Measurements from ENCODE around the gene RALGDS. TPM values are rescaled to one million over a fixed set of nuclear protein-coding genes. Genes with fewer than 3 reads are reported as not detected.

The RALGDS gene
- total and polyA plus RNA-seq, 2 donors (not counting 1 experiment from before 2014, with no cell fraction given): 62.4 to 88.0 TPM

- Mint-ChIP-seq H3K4me3 (peak overlapping the region; percentile 75), H3K9me3 (ENCODE audit: insufficient read depth) (no peaks in the 10 kb centered on the region), H3K27me3 (no peaks in the 10 kb centered on the region), H3K4me1 (peaks cover 27% of the 10 kb centered on the region), H3K27ac (peak overlapping the region; percentile 47)
- Histone ChIP-seq H3K79me2 (ENCODE audit: control insufficient read depth, insufficient read depth, low read length) (peaks cover 7% of the 10 kb centered on the region), H4K20me1 (ENCODE audit: control insufficient read depth, insufficient read depth, low read length, poor library complexity, severe bottlenecking) (peaks cover 7% of the 10 kb centered on the region), H3K4me3 (ENCODE audit: control extremely low read depth in 1 of 5, extremely low read depth in 1 of 5, insufficient read depth in 1 of 5, low read depth in 2 of 5, low read length in 4 of 5) (peak overlapping the region; percentile 11 to 86 (median 81)), H3K9ac (ENCODE audit: low read length) (peak overlapping the region; percentile 89), H3K4me1 (ENCODE audit: control insufficient read depth in 2 of 2, insufficient read depth in 2 of 2, low read length in 2 of 2) (peaks cover 19 to 31% of the 10 kb centered on the region in 2 donors), H3K27ac (ENCODE audit: low read length in 2 of 2) (peak overlapping the region in 1 of 2 donors; percentile 78), H3K9me3 (ENCODE audit: control extremely low read depth in 1 of 3, control insufficient read depth in 2 of 3, insufficient read depth in 1 of 3, low read length in 2 of 3) (no peaks in the 10 kb centered on the region), H3K27me3 (replicated peaks in 1 of 4; ENCODE audit: control extremely low read depth in 1 of 4, control insufficient read depth in 3 of 4, insufficient read depth in 4 of 4, low read length in 3 of 4) (peaks cover 0 to 8% (median 2%) of the 10 kb centered on the region in 4 experiments), H3K36me3 (replicated peaks in 1 of 2; ENCODE audit: control extremely low read depth in 1 of 2, control insufficient read depth in 1 of 2, extremely low read depth in 1 of 2, insufficient read depth in 2 of 2, low read length in 1 of 2) (peaks cover 0 to 6% of the 10 kb centered on the region in 2 experiments), H3K4me2 (replicated peaks; ENCODE audit: low read depth, low read length, poor library complexity, severe bottlenecking) (peak overlapping the region; percentile 99), H2AFZ (ENCODE audit: insufficient read depth, low read depth, low read length, poor library complexity, severe bottlenecking) (peak overlapping the region; percentile 90)
- DNase-seq: no peak
- POLR2A ChIA-PET: no interaction called here
- WGBS (ENCODE audit: insufficient coverage): 65% methylated on average over 52 of the region's 54 CpGs
- ATAC-seq (ENCODE audit: low read depth): no peak
- TF ChIP-seq, protein P1, sequence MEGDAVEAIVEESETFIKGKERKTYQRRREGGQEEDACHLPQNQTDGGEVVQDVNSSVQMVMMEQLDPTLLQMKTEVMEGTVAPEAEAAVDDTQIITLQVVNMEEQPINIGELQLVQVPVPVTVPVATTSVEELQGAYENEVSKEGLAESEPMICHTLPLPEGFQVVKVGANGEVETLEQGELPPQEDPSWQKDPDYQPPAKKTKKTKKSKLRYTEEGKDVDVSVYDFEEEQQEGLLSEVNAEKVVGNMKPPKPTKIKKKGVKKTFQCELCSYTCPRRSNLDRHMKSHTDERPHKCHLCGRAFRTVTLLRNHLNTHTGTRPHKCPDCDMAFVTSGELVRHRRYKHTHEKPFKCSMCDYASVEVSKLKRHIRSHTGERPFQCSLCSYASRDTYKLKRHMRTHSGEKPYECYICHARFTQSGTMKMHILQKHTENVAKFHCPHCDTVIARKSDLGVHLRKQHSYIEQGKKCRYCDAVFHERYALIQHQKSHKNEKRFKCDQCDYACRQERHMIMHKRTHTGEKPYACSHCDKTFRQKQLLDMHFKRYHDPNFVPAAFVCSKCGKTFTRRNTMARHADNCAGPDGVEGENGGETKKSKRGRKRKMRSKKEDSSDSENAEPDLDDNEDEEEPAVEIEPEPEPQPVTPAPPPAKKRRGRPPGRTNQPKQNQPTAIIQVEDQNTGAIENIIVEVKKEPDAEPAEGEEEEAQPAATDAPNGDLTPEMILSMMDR (IDR thresholded peaks at IDR 0.05): no peak
- no peak for TF ChIP-seq EZH2 (IDR thresholded peaks at IDR 0.05; ENCODE audit: borderline replicate concordance, insufficient read depth, low read depth, low read length, poor library complexity, severe bottlenecking)
- CTCF ChIA-PET: no interaction called here
- intact Hi-C loops (cut with micrococcal nuclease): loop anchor here (2.0 kb wide), 1 partner anchor 14 kb away; no protein-coding TSS in a partner anchor
Measured at GRCh38 chr9:133162861-133163503, 41.9 kb upstream of the RALGDS start.

- 97% methylated on average over 4 of the region's 4 CpGs for WGBS (ENCODE audit: insufficient coverage)
- no peak for DNase-seq
- H3K36me3 ChIP-seq (replicated peaks in 1 of 2; ENCODE audit: control extremely low read depth in 1 of 2, control insufficient read depth in 1 of 2, extremely low read depth in 1 of 2, insufficient read depth in 2 of 2, low read length in 1 of 2): peaks cover 3 to 9% of the 10 kb centered on the region in 2 experiments
- H3K4me3 ChIP-seq (ENCODE audit: control extremely low read depth in 1 of 5, extremely low read depth in 1 of 5, insufficient read depth in 1 of 5, low read depth in 2 of 5, low read length in 4 of 5): no peak overlapping the region
- TF ChIP-seq EZH2 (IDR thresholded peaks at IDR 0.05; ENCODE audit: borderline replicate concordance, insufficient read depth, low read depth, low read length, poor library complexity, severe bottlenecking): no peak
- TF ChIP-seq, protein P1 (IDR thresholded peaks at IDR 0.05): no peak
- H4K20me1 ChIP-seq (ENCODE audit: control insufficient read depth, insufficient read depth, low read length, poor library complexity, severe bottlenecking): peaks cover 7% of the 10 kb centered on the region
- peaks cover 27% of the 10 kb centered on the region for H3K4me1 Mint-ChIP-seq
- peaks cover 0 to 3% (median 0%) of the 10 kb centered on the region in 4 experiments for H3K27me3 ChIP-seq (replicated peaks in 1 of 4; ENCODE audit: control extremely low read depth in 1 of 4, control insufficient read depth in 3 of 4, insufficient read depth in 4 of 4, low read length in 3 of 4)
- H3K9me3 ChIP-seq (ENCODE audit: control extremely low read depth in 1 of 3, control insufficient read depth in 2 of 3, insufficient read depth in 1 of 3, low read length in 2 of 3): no peaks in the 10 kb centered on the region
- no peak for ATAC-seq (ENCODE audit: low read depth)
- H3K4me1 ChIP-seq (ENCODE audit: control insufficient read depth in 2 of 2, insufficient read depth in 2 of 2, low read length in 2 of 2): peaks cover 19 to 31% of the 10 kb centered on the region in 2 donors
- no peak overlapping the region for H2AFZ ChIP-seq (ENCODE audit: insufficient read depth, low read depth, low read length, poor library complexity, severe bottlenecking)
- H3K4me3 Mint-ChIP-seq: peak overlapping the region; percentile 78
- H3K79me2 ChIP-seq (ENCODE audit: control insufficient read depth, insufficient read depth, low read length): peaks cover 7% of the 10 kb centered on the region
- H3K27me3 Mint-ChIP-seq: no peaks in the 10 kb centered on the region
- H3K27ac ChIP-seq (ENCODE audit: low read length in 2 of 2): peak overlapping the region in 1 of 2 donors; percentile 55
- no peaks in the 10 kb centered on the region for H3K9me3 Mint-ChIP-seq (ENCODE audit: insufficient read depth)
- CTCF ChIA-PET: interaction anchor here (1.5 to 1.7 kb wide), 2 partner anchors 10 to 12 kb away, joined by 4 to 8 read pairs; no protein-coding TSS in a partner anchor
- H3K9ac ChIP-seq (ENCODE audit: low read length): no peak overlapping the region
- POLR2A ChIA-PET: no interaction called here
- no peak overlapping the region for H3K4me2 ChIP-seq (replicated peaks; ENCODE audit: low read depth, low read length, poor library complexity, severe bottlenecking)
- H3K27ac Mint-ChIP-seq: peak overlapping the region; percentile 70
- intact Hi-C loops (cut with micrococcal nuclease): no loop called here
Measured at GRCh38 chr9:133161547-133161950, 40.5 kb upstream of the RALGDS start.
